KOPT-K1 (cell line): ENCODE results near the gene CAMSAP1.
"Not testable (repeated sequence)": the region's sequence is repeated elsewhere in the genome, so short reads cannot be mapped to it uniquely, and the experiment has no call there.

Source experiments
- H3K27ac ChIP-seq: fragments of 200-600 bp; sonication (generic); 2 replicates; pipeline ENCODE4 v1.5.1; 2016; ENCODE audit warnings: antibody characterized with exemption, mild to moderate bottlenecking, low read depth, low read length; ENCODE audit not compliant: poor library complexity, severe bottlenecking
- H3K36me3 ChIP-seq: fragments of 200-600 bp; sonication (generic); 2 replicates; pipeline ENCODE4 v1.5.1; 2017; ENCODE audit warnings: antibody characterized with exemption, mild to moderate bottlenecking, low read length, moderate library complexity; ENCODE audit not compliant: insufficient read depth
- H3K9me3 ChIP-seq: fragments of 200-600 bp; sonication (generic); 2 replicates; pipeline ENCODE4 v1.5.1; 2017; ENCODE audit warnings: antibody characterized with exemption, low read length, mild to moderate bottlenecking; ENCODE audit not compliant: insufficient read depth, poor library complexity, severe bottlenecking

The CAMSAP1 gene

DNA sequence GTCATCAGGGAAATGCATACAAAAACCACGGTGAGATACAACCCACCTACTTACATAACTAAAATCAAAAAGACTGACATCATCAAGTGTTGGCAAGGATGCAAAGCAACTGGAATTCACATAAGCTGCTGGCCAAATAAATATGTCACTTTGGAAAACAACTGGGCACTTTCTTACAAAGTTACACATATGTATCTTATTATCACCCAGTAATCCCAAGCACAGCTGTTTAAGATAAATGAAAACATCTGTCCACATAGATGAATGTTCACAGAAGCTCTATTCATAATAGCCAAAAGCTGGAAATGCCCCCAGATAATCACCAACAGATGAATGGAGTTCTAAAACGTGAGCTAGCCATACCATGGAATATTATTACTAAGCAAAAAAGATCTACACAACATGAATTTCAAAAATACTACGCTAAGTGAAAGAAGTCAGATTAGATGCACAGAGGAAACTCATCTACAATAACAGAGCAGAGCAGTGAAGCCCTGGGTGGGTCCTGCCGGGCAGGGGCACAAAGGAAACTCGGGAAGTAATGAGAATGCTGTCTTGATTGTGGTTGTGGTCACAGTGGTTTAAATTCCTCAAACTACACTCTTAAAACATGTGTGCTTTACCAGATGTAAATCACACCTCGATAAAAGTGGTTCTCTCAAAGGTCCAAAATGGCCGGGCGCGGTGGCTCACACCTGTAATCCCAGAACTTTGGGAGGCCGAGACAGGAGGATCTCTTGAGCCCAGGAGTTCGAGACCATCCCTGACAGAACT lies 8.5 kb downstream of the CAMSAP1 start:
- no peak overlapping the region for H3K27ac ChIP-seq
- H3K9me3 ChIP-seq: peaks cover 31% of the 10 kb centered on the region
- H3K36me3 ChIP-seq: peaks cover 17% of the 10 kb centered on the region

DNA sequence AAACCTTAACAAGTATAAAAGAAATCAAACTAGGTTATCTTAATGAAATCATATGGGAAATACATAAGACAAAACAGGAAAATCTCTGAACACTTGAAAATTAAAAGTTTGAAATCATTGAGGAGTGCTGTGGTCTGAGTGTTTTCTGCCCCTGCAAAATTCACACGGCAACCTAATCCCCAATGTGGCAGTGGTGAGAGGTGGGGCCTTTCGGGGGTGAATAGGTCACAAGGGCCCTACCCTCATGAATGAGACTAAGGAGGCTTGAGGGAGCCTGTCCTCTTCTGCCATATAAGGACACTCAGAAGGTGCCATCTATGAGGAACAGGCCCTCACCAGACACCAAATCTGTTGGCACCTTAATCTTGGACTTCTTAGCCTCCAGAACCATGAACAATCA lies 10.7 kb downstream of the CAMSAP1 start:
- peaks cover 31% of the 10 kb centered on the region for H3K9me3 ChIP-seq
- H3K36me3 ChIP-seq: peaks cover under 1% of the 10 kb centered on the region; the same call in 1 of the 2 replicates
- H3K27ac ChIP-seq: no peak overlapping the region

DNA sequence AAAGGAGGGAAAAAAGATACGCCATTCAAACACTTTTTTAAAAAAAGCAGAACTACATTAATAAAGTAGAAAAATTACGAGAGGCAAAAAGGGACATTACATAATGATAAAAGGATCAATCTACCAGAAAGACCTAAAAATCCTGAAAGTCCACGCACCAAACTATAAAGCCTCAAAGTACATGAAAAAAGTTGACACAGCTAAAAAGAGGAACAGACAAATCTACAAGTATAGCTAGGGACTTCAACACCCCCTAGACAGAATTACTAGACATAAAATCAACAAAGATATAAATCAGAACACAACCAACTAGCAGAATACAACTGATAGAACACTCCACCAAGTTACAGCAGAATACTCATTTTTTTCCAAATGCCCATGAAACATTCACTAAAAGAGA lies 11.1 kb downstream of the CAMSAP1 start:
- H3K36me3 ChIP-seq: no peaks in the 10 kb centered on the region; the same call in 1 of the 2 replicates
- no peak overlapping the region for H3K27ac ChIP-seq
- H3K9me3 ChIP-seq: peaks cover 31% of the 10 kb centered on the region

DNA sequence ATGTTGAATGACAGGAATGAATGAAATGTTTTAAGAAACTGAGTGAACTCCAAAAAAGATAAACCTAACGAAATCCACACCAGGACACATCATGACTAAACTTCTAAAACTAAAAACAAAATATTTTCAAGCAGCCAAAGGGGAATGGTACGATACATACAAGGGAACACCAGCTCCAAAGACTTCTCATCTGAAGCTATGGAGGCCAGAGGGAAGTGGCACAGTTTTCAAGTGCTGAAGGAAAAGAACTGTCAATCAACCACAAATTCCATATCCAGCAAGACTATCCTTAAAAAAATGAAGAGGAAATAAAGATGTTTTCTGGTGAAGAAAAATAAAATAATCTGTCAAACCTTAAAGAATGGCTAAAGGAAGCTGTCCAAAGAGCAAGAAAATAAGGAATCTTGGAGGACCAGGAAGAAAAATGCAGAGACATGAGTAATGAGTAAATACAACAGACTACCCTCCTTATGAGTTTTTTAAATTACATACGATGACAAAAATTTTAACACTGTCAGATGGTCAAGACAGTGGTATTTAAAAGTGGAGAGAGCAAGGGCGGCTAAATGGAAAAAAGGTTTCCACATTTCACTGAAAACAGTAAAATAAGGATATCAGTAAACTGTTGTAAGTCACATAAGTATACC lies 12.0 kb downstream of the CAMSAP1 start:
- peaks cover 31% of the 10 kb centered on the region for H3K9me3 ChIP-seq
- H3K27ac ChIP-seq: no peak overlapping the region
- no peaks in the 10 kb centered on the region; the same call in 1 of the 2 replicates for H3K36me3 ChIP-seq

DNA sequence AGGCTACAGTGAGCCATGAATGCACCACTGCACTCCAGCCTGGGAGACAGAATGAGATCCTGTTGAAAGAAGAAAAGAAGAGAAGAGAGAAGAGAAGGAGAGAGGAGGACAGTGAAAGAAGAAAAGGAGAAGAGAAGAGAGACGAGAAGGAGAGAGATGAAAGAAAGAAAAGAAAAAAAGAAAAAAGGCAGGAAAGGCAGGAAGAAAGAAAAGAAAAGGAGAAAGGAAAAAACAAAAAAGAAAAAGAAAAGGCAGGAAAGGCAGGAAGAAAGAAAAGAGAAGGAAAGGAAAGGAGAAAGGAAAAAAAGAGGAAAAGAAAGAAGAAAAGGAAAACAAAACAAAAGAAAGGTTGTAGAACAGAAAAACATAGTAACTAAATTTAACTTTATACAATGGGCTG lies 14.2 kb downstream of the CAMSAP1 start:
- H3K27ac ChIP-seq: no peak overlapping the region
- H3K9me3 ChIP-seq: peaks cover 13% of the 10 kb centered on the region

DNA sequence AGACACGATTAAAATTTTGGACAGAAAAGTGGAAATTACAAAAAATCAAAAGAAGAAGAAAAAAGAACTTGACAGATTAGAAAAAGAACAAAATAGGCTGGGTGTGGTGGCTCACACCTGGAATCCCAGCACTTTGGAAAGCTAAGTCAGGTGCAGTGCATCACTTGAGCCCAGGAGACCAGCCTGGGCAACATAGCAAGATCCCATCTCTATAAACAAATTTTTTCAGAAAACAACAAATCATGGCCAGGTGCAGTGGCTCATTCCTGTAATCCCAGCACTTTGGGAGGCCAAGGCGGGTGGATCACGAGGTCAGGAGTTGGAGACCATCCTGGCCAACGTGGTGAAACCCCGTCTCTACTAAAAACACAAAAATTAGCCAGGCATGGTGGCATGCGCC lies 15.0 kb downstream of the CAMSAP1 start:
- H3K27ac ChIP-seq, H3K36me3 ChIP-seq: not testable (repeated sequence)

More for the DNA sequence above, 14.2 kb downstream of the CAMSAP1 start:
- H3K36me3 ChIP-seq: no peaks in the 10 kb centered on the region; the same call in 1 of the 2 replicates

DNA sequence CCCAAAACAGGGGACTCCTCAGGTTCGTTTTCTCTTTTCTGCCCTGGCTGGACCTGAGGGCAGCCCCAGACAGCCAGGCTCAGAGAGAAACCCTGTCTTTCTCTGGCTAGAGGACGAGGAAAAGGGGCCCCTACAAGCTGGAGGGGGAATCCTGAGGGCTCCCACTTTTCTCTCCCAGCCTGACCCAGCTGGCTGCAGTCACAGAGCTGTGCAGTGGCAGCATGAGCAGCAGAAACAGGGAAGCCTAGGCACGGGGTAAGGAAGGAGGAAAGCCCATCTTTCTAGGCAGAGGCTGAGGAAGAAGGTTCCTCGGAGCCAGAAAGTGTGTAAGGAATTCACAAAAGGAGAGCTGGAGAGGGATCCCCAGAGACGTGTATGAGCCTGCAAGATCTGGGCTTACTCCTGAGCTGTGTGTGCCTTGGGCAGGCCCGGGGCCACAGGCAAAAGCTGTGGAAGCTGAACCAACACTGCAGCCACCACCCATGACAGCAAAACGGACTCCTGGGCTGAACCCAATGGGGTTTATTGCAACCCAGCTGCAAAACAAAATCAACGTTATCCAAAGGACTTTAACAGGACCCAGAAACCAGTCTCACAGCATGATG lies 16.2 kb downstream of the CAMSAP1 start:
- Histone ChIP-seq H3K27ac (no peak overlapping the region), H3K36me3 (no peaks in the 10 kb centered on the region), H3K9me3 (peaks cover 8% of the 10 kb centered on the region)

More for the DNA sequence above, 15.0 kb downstream of the CAMSAP1 start:
- peaks cover 10% of the 10 kb centered on the region for H3K9me3 ChIP-seq

DNA sequence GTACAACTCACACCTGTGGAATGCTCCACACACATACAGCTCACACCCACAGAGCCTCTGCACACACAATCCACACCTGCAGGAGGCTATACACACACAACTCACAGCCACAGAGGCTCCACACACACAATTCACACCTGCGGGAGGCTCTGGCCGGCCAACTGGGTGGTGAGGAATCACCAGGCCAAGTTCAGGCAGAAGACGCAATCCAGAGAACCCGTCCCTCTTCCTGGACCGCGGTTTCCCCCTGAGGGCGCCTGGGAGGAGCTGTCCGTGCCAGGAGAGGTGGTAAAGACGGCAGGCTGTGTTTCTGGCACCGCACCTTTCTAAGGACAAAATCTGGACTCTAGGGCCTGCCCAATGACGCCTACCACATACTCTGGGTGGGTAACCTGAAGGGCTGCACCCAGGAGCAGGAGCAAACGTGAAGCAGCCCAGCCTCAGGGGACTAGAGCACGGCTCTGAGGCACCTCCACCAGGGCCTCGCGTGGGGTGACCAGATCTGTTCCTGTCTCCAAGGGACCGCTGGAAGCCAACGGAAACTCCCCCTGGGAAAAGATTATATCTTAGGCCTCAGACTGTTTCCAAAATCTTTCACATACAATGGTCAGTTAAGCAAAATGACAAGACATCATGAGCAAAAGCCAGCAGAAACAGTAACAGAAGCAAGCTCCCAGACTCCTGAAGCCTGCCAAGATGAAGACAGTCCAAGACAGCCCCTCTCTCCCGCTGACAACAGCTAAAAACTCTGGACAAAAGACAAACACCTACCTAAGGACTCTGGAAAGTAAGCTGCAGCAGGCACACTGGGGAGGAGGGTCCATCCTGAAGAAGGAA lies 16.9 kb downstream of the CAMSAP1 start:
- Histone ChIP-seq H3K9me3 (peaks cover 6% of the 10 kb centered on the region), H3K36me3 (no peaks in the 10 kb centered on the region), H3K27ac (no peak overlapping the region)

DNA sequence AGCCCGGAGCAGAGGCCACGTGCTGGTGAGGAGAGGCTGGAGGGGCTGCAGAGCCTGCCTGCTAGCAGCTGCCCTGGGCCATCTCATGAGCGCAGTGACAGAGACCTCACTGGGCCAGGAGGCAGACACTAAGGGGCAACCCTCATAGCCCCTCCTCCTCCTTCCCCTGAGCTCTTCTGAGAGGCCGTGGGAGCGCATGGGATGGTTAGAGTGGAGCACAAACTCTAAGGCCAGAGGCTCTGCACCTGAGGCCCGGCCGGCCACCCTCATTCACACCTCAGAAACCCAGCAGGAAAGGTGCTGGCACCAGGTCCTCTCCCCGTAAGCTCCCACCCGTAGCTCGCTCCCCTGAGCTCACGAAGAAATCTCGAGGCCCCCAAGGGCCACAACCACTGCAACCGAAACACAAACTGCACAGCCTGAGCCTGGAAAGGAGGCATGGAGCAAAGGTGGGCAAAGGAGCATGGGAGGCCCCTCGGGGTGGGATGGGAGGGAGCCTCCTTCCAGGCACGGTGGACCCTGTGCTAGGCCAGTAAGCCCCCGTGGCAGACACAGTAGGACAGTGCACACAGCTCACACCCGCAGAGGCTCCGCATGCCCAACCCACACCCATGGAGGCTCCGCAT lies 17.7 kb downstream of the CAMSAP1 start:
- no peaks in the 10 kb centered on the region for H3K36me3 ChIP-seq
- H3K9me3 ChIP-seq: no peaks in the 10 kb centered on the region
- H3K27ac ChIP-seq: peak overlapping the region; percentile 97

DNA sequence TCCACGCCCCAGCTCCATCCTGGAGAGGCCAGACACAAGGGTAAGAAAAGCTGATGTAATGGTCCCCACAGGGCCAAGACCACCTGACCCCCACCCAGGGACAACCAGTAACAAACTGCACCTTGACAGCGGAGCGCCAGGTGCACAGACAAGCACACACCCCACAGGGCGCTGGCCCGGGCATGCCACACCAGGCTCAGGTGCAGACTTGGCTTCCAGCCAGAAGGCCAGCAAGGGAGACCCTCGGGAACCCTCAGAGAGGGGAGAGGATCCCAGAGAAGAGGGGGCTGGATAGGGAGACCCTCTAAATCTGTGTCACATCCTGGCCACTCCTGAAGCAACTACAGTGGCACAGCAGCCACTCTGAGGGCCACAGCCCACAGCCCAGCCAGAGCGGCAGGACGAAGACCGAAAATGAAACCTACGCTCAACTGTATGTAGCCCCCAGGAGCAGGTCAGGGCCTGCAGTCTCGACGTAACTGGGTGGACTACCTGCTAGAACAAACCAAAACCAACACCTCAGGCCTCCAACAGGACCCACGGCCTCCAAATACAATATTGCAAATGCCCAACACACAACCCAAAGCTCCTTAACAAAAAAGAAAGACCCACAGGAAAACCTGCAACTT lies 18.5 kb downstream of the CAMSAP1 start:
- H3K36me3 ChIP-seq: no peaks in the 10 kb centered on the region
- peak overlapping the region; percentile 97 for H3K27ac ChIP-seq
- H3K9me3 ChIP-seq: no peaks in the 10 kb centered on the region

DNA sequence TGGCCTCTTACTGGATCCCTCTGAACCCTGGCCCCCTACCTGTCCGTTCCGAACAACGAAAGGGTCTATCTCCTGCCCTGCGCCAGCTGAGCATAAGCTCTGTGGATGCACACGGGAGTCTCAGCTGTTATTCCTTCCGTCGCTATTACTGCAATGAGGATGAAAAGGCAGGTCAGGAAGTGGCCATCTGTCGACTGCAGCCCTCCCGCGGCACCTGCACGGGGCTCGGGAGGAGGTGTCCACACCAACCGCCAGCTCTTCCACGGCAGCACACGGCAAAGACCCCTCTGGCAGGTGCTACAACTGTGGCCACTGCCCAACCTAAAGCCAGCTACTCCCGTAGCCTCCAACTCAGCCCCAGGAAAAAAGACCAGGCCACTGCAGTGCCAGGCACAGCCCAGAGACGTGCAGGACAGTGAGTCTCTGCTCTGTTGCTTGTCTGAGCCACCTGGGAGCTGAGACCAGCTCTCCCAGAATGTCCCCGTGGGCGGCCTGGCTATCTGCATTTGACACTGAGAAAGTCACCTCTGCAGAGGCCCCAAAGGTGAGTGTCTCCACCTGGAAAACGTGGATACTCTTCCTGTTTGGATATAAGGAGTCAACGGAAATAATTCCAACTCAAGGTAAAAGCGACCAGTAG lies 19.1 kb downstream of the CAMSAP1 start:
- peak overlapping the region; percentile 97 for H3K27ac ChIP-seq
- no peaks in the 10 kb centered on the region for H3K9me3 ChIP-seq
- no peaks in the 10 kb centered on the region for H3K36me3 ChIP-seq

DNA sequence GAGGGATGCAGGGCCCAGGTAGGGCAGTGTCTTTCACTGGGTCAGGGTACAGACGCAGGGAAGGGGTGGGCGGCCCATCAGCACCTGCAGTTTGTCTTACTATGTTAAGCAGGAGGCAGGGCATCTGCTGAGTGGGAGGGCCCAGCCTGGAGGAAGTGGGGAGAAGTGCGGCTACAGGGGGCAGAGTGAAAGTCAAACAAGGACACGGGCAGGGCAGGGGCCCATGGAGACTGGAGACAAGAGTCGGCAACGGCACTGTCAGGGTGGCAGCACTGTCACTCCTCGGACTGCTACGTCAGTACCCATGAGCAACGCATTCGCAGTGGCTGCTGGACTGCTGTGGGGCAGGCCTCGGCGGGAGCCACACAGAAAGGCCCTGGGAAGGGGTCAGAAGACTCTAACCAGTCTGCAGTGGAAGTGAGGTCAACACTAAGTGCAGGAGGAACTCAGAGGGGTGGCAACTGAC lies 19.7 kb downstream of the CAMSAP1 start:
- H3K36me3 ChIP-seq: 0 out of 2 replicates have a peak, but pooled peaks cover 3% of the 10 kb centered on the region
- H3K9me3 ChIP-seq: no peaks in the 10 kb centered on the region
- peak overlapping the region; percentile 97 for H3K27ac ChIP-seq

DNA sequence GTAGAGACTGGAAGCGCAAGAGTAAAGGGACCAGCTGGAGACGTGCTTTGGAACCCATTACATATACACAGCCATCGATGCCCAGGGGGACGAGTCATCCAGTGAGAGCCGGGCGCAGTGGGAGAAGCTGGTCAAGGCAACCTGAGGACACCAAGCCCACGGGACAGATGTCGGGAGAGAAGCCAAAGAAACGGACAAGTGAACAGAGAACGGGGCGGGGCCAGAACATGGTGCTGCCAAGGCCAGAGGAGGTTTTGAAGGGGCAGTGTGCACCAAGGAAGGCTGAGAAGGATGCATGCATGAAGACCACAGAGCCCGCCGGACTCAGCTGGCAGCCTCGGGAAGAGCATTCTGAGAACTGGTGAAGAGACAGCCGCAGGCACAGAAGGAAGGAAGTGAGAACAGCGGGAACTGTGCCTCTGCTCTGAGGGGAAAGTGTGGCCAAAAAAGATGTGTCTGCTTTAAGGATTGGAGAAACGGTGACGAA lies 20.3 kb downstream of the CAMSAP1 start:
- no peaks in the 10 kb centered on the region for H3K9me3 ChIP-seq
- peak overlapping the region; percentile 97 for H3K27ac ChIP-seq
- 0 out of 2 replicates have a peak, but pooled peaks cover 6% of the 10 kb centered on the region for H3K36me3 ChIP-seq
